ENCODE data around the gene DEF6. TPM values are rescaled to one million over a fixed set of nuclear protein-coding genes. Genes with fewer than 3 reads are reported as not detected.

The DEF6 gene
- total RNA-seq, 4 donors from 2014 or later, result 28.0 to 99.9 (median 35.5) TPM

- 86% methylated on average over 9 of the region's 9 CpGs for WGBS
- H3K9me3 ChIP-seq, result no peaks in the 10 kb centered on the region
- H3K36me3 ChIP-seq, result peaks cover 11% of the 10 kb centered on the region
- no peak for DNase-seq (ENCODE audit: low spot score in 2 of 2)
- H3K4me1 ChIP-seq, result peaks cover 13% of the 10 kb centered on the region
- no peak overlapping the region for H3K4me3 ChIP-seq
- H3K27ac ChIP-seq, result no peak overlapping the region
- H3K27me3 ChIP-seq, result no peaks in the 10 kb centered on the region
- TF ChIP-seq CTCF (IDR thresholded peaks at IDR 0.05) (no peak), POLR2AphosphoS5 (IDR thresholded peaks at IDR 0.05) (no peak), EP300 (IDR thresholded peaks at IDR 0.05) (no peak), POLR2A (IDR thresholded peaks at IDR 0.05) (no peak)
Measured at GRCh38 chr6:35309611-35310264, 12.1 kb downstream of the DEF6 start.

GRCh38 chr6:35310265-35310831 lies 12.7 kb downstream of the DEF6 start:
- peaks cover 11% of the 10 kb centered on the region for H3K36me3 ChIP-seq
- H3K27me3 ChIP-seq, result no peaks in the 10 kb centered on the region
- 81% methylated on average over 6 of the region's 6 CpGs for whole genome bisulfite sequencing
- peaks cover 13% of the 10 kb centered on the region for H3K4me1 ChIP-seq
- no peak for TF ChIP-seq POLR2AphosphoS5 (IDR thresholded peaks at IDR 0.05)
- TF ChIP-seq POLR2A (IDR thresholded peaks at IDR 0.05), result no peak
- TF ChIP-seq EP300 (IDR thresholded peaks at IDR 0.05), result no peak
- TF ChIP-seq CTCF (IDR thresholded peaks at IDR 0.05), result no peak
- H3K9me3 ChIP-seq, result no peaks in the 10 kb centered on the region
- DNase-seq (ENCODE audit: low spot score in 2 of 2), result no peak
- H3K27ac ChIP-seq, result no peak overlapping the region
- no peak overlapping the region for H3K4me3 ChIP-seq

GRCh38 chr6:35311390-35312075 lies 13.9 kb downstream of the DEF6 start:
- TF ChIP-seq POLR2AphosphoS5 (IDR thresholded peaks at IDR 0.05) (no peak), POLR2A (IDR thresholded peaks at IDR 0.05) (no peak), EP300 (IDR thresholded peaks at IDR 0.05) (no peak), CTCF (IDR thresholded peaks at IDR 0.05) (no peak)
- H3K36me3 ChIP-seq, result peaks cover 11% of the 10 kb centered on the region
- WGBS, result 69% methylated on average over 6 of the region's 6 CpGs
- no peaks in the 10 kb centered on the region for H3K27me3 ChIP-seq
- no peak for DNase-seq (ENCODE audit: low spot score in 2 of 2)
- no peaks in the 10 kb centered on the region for H3K9me3 ChIP-seq
- no peak overlapping the region for H3K27ac ChIP-seq
- H3K4me1 ChIP-seq, result peaks cover 13% of the 10 kb centered on the region
- H3K4me3 ChIP-seq, result no peak overlapping the region

GRCh38 chr6:35312076-35312800 lies 14.6 kb downstream of the DEF6 start:
- no peak for DNase-seq (ENCODE audit: low spot score in 2 of 2)
- peaks cover 13% of the 10 kb centered on the region for H3K4me1 ChIP-seq
- H3K27me3 ChIP-seq, result no peaks in the 10 kb centered on the region
- no peak for TF ChIP-seq POLR2AphosphoS5 (IDR thresholded peaks at IDR 0.05)
- no peak for TF ChIP-seq POLR2A (IDR thresholded peaks at IDR 0.05)
- TF ChIP-seq EP300 (IDR thresholded peaks at IDR 0.05), result no peak
- TF ChIP-seq CTCF (IDR thresholded peaks at IDR 0.05), result no peak
- no peak overlapping the region for H3K27ac ChIP-seq
- WGBS, result 87% methylated on average over 11 of the region's 19 CpGs
- H3K4me3 ChIP-seq, result no peak overlapping the region
- H3K9me3 ChIP-seq, result no peaks in the 10 kb centered on the region
- peaks cover 11% of the 10 kb centered on the region for H3K36me3 ChIP-seq

- no peaks in the 10 kb centered on the region for H3K27me3 ChIP-seq
- peaks cover 11% of the 10 kb centered on the region for H3K36me3 ChIP-seq
- TF ChIP-seq POLR2AphosphoS5 (IDR thresholded peaks at IDR 0.05) (no peak), CTCF (IDR thresholded peaks at IDR 0.05) (no peak), POLR2A (IDR thresholded peaks at IDR 0.05) (no peak)
- WGBS, result 28% methylated on average over 2 of the region's 2 CpGs
- no peak overlapping the region for H3K27ac ChIP-seq
- H3K9me3 ChIP-seq, result no peaks in the 10 kb centered on the region
- H3K4me3 ChIP-seq, result no peak overlapping the region
- DNase-seq (ENCODE audit: low spot score in 2 of 2), result no peak
- H3K4me1 ChIP-seq, result peaks cover 15% of the 10 kb centered on the region
Measured at GRCh38 chr6:35312807-35313206, 15.2 kb downstream of the DEF6 start.
